Fibroblast of the aortic adventitia (primary cell): ENCODE results near the gene IFI27L2. TPM values are rescaled to one million over a fixed set of nuclear protein-coding genes. Genes with fewer than 3 reads are reported as not detected.

Experiments used
- DNase-seq: peaks from one replicate; pipeline ENCODE4 v3.0.0-alpha.2; 2010; ENCODE audit warnings: low read depth
- H3K4me3 ChIP-seq: 2 replicates; pipeline ENCODE4 v1.5.1; 2011; ENCODE audit warnings: low read depth, mild to moderate bottlenecking, control low read depth, low read length, moderate library complexity
- CTCF ChIP-seq: IDR thresholded peaks from 2 replicates; pipeline ENCODE4 v1.5.1; 2011; ENCODE audit warnings: mild to moderate bottlenecking, low read length, control low read depth, inconsistent platforms; ENCODE audit not compliant: insufficient read depth
- total RNA-seq: library from RNA; depleted of rRNA; stranded (reverse); fragments of >200 nt; gene quantifications from 2 replicates; pipeline ENCODE4 v1.2.3, GENCODE V29; 2012; ENCODE audit warnings: low replicate concordance

The IFI27L2 gene
- total RNA-seq, 1 donor, result 107 TPM

GRCh38 chr14:94110552-94111181 lies 18.7 kb downstream of the IFI27L2 start, which contains the start of gene IFI27:
Gene IFI27 (plus strand): TSS chr14:94110736.
- H3K4me3 ChIP-seq, result peak within 1 kb of the TSS; percentile 60
- DNase-seq, result peak; percentile 94
- TF ChIP-seq CTCF, result no peak

- H3K4me3 ChIP-seq, result no peak overlapping the region
- TF ChIP-seq CTCF, result no peak
- DNase-seq, result no peak
These were observed 19.5 kb downstream of the IFI27L2 start for GRCh38 chr14:94109915-94110250.

GRCh38 chr14:94104731-94105130 lies 24.7 kb downstream of the IFI27L2 start:
- no peak overlapping the region for H3K4me3 ChIP-seq
- no peak for DNase-seq
- no peak for TF ChIP-seq CTCF

- H3K4me3 ChIP-seq, result no peak overlapping the region
- no peak for DNase-seq
- TF ChIP-seq CTCF, result no peak
These were observed 25.8 kb downstream of the IFI27L2 start for GRCh38 chr14:94103554-94104150.

GRCh38 chr14:94102768-94103482 lies 26.5 kb downstream of the IFI27L2 start:
- H3K4me3 ChIP-seq, result no peak overlapping the region
- no peak for TF ChIP-seq CTCF
- DNase-seq, result no peak

GRCh38 chr14:94101748-94102147 lies 27.7 kb downstream of the IFI27L2 start:
- no peak overlapping the region for H3K4me3 ChIP-seq
- DNase-seq, result no peak
- no peak for TF ChIP-seq CTCF
